MCF 10A (cell line): Measurements from ENCODE around the gene KRTAP5-10. TPM values are rescaled to one million over a fixed set of nuclear protein-coding genes. Genes with fewer than 3 reads are reported as not detected.
A peak's percentile ranks its signal among the peaks of the same experiment; 100 is the strongest.

Experiments used
- BruUV-seq: library from RNA; stranded (reverse); fragments of 400-500 nt; replicated peaks from 2 replicates; lab custom pipeline; 2021; lab: Mats Ljungman, UMichigan
- CTCF ChIA-PET: fragments of 300-600 bp; sonication (Branson Sonifier 250); formaldehyde crosslinking; extraction: SDS; loops from one replicate; lab custom pipeline; 2021; ENCODE audit warnings: antibody characterized with exemption, inconsistent platforms; lab: Yijun Ruan, JAX
- POLR2A ChIA-PET: fragments of 300-600, 350-650 bp; sonication (Branson Sonifier 250); formaldehyde crosslinking; extraction: SDS; loops from one replicate; lab custom pipeline; 2020; ENCODE audit warnings: antibody characterized with exemption, inconsistent platforms; lab: Yijun Ruan, JAX
- DNase-seq: peaks from one replicate; pipeline ENCODE4 v3.0.0-alpha.2; 2018; ENCODE audit not compliant: unreplicated experiment
- H3K27ac Mint-ChIP-seq: one replicate; pipeline ENCODE4 v1.8.0; 2022; ENCODE audit warnings: mild to moderate bottlenecking, low read depth, mixed read lengths; ENCODE audit not compliant: unreplicated experiment
- H3K27me3 Mint-ChIP-seq: one replicate; pipeline ENCODE4 v1.8.0; 2022; ENCODE audit warnings: mixed read lengths; ENCODE audit not compliant: insufficient read depth, unreplicated experiment
- H3K36me3 Mint-ChIP-seq: one replicate; pipeline ENCODE4 v1.8.0; 2022; ENCODE audit warnings: mild to moderate bottlenecking, moderate library complexity, mixed read lengths; ENCODE audit not compliant: insufficient read depth, unreplicated experiment
- H3K4me1 Mint-ChIP-seq: one replicate; pipeline ENCODE4 v1.8.0; 2022; ENCODE audit warnings: mixed read lengths; ENCODE audit not compliant: insufficient read depth, unreplicated experiment
- H3K4me3 Mint-ChIP-seq: one replicate; pipeline ENCODE4 v1.8.0; 2022; ENCODE audit warnings: mild to moderate bottlenecking, moderate library complexity, mixed read lengths; ENCODE audit not compliant: unreplicated experiment
- H3K9me3 Mint-ChIP-seq: one replicate; pipeline ENCODE4 v1.8.0; 2022; ENCODE audit warnings: mixed read lengths; ENCODE audit not compliant: unreplicated experiment
- CTCF ChIP-seq: fragments of 200-600 bp; IDR thresholded peaks from one replicate; pipeline ENCODE4 v1.8.0; 2022; ENCODE audit warnings: antibody characterized with exemption, mild to moderate bottlenecking; ENCODE audit not compliant: unreplicated experiment
- intact Hi-C: fragments of 100-400 bp; cut with micrococcal nuclease; formaldehyde crosslinking; loops from 2 replicates; pipeline ENCODE4 v1.14.1; 2022
- total RNA-seq: library from RNA; stranded (reverse); gene quantifications from 2 replicates; pipeline ENCODE4 v1.2.3, GENCODE V29; 2022

The KRTAP5-10 gene
- total RNA-seq, 1 experiment from 2014 or later: not detected

GRCh38 chr11:71558996-71559395 lies 6.4 kb upstream of the KRTAP5-10 start:
- Mint-ChIP-seq H3K4me3 (no peak overlapping the region), H3K27me3 (peaks cover 24% of the 10 kb centered on the region), H3K36me3 (no peaks in the 10 kb centered on the region), H3K27ac (no peak overlapping the region), H3K4me1 (no peaks in the 10 kb centered on the region), H3K9me3 (no peaks in the 10 kb centered on the region)
- ChIA-PET POLR2A (interaction anchor here (0.7 kb wide), 1 partner anchor 12 kb away, joined by 3 read pairs; no protein-coding TSS in a partner anchor), CTCF (no interaction called here)
- TF ChIP-seq CTCF: no peak
- intact Hi-C loops: no loop called here
- no TSS peak for BruUV-seq
- DNase-seq: no peak

GRCh38 chr11:71562120-71562519 lies 3.2 kb upstream of the KRTAP5-10 start:
- BruUV-seq: no TSS peak
- Mint-ChIP-seq H3K4me3 (no peak overlapping the region), H3K36me3 (no peaks in the 10 kb centered on the region), H3K4me1 (no peaks in the 10 kb centered on the region), H3K27me3 (peaks cover 46% of the 10 kb centered on the region), H3K27ac (no peak overlapping the region), H3K9me3 (no peaks in the 10 kb centered on the region)
- ChIA-PET POLR2A (no interaction called here), CTCF (no interaction called here)
- no peak for TF ChIP-seq CTCF
- intact Hi-C loops: no loop called here
- DNase-seq: peak; percentile 32

GRCh38 chr11:71563406-71563805 lies 2.0 kb upstream of the KRTAP5-10 start:
- no peaks in the 10 kb centered on the region for H3K36me3 Mint-ChIP-seq
- intact Hi-C loops: loop anchor here (1.0 kb wide), 1 partner anchor 1096 kb away; no protein-coding TSS in a partner anchor
- no TSS peak for BruUV-seq
- no peak overlapping the region for H3K27ac Mint-ChIP-seq
- no peak overlapping the region for H3K4me3 Mint-ChIP-seq
- TF ChIP-seq CTCF: peak; percentile 20
- ChIA-PET POLR2A (interaction anchor here (0.9 kb wide), 1 partner anchor 10 kb away, joined by 3 read pairs; no protein-coding TSS in a partner anchor), CTCF (interaction anchor here (0.6 to 1.9 kb wide), 3 partner anchors 16 to 76 kb away, joined by 3 to 6 read pairs (median 3); no protein-coding TSS in a partner anchor)
- no peaks in the 10 kb centered on the region for H3K9me3 Mint-ChIP-seq
- H3K4me1 Mint-ChIP-seq: no peaks in the 10 kb centered on the region
- peak; percentile 58 for DNase-seq
- H3K27me3 Mint-ChIP-seq: peaks cover 48% of the 10 kb centered on the region

GRCh38 chr11:71564430-71564829 lies 933 bp upstream of the KRTAP5-10 start:
- POLR2A ChIA-PET: no interaction called here
- no peaks in the 10 kb centered on the region for H3K4me1 Mint-ChIP-seq

More at GRCh38 chr11:71564430-71564829, 933 bp upstream of the KRTAP5-10 start:
- BruUV-seq: no TSS peak
- H3K27me3 Mint-ChIP-seq: peaks cover 48% of the 10 kb centered on the region
- no peak overlapping the region for H3K4me3 Mint-ChIP-seq
- no peaks in the 10 kb centered on the region for H3K36me3 Mint-ChIP-seq
- H3K27ac Mint-ChIP-seq: no peak overlapping the region
- no peaks in the 10 kb centered on the region for H3K9me3 Mint-ChIP-seq
- DNase-seq: no peak
- intact Hi-C loops: no loop called here
- TF ChIP-seq CTCF: no peak
- CTCF ChIA-PET: interaction anchor here (1.9 kb wide), 1 partner anchor 15 kb away, joined by 6 read pairs; no protein-coding TSS in a partner anchor
